SK-N-SH (cell line): ENCODE measurements around the gene CUL3. TPM values are rescaled to one million over a fixed set of nuclear protein-coding genes. Genes with fewer than 3 reads are reported as not detected.

Experiments
- CTCF ChIA-PET: fragments of 300-600, 350-600 bp; formaldehyde crosslinking; extraction: SDS; loops from one replicate; lab custom pipeline; 2021; lab: Yijun Ruan, JAX
- POLR2A ChIA-PET: fragments of 350-600 bp; sonication (Branson Sonifier 250); formaldehyde crosslinking; extraction: SDS; loops from one replicate; lab custom pipeline; 2020; ENCODE audit warnings: antibody characterized with exemption, inconsistent platforms; lab: Yijun Ruan, JAX
- DNase-seq: peaks from one replicate; pipeline ENCODE4 v3.0.0; 2012
- H2AFZ ChIP-seq: fragments of 200-600 bp; sonication (generic); 2 replicates; pipeline ENCODE4 v1.8.1; 2016; ENCODE audit warnings: antibody characterized with exemption, mild to moderate bottlenecking, low read depth
- H3F3A ChIP-seq: fragments of 200-600 bp; sonication (generic); replicated peaks from 2 replicates; pipeline ENCODE3; 2016; ENCODE audit warnings: antibody characterized with exemption, mild to moderate bottlenecking; ENCODE audit not compliant: insufficient read depth
- H3K27ac ChIP-seq, 2 experiments: fragments of 200-500 bp in 1 of 2; fragments of 200-600 bp in 1 of 2; sonication (Bioruptor generic) in 1 of 2; sonication (generic), shearing (Covaris generic) in 1 of 2; 2 replicates each; pipeline versions ENCODE4 v1.5.1 to v1.6.1; 2014 to 2016; ENCODE audit warnings: low read depth in 2 of 2, inconsistent platforms in 1 of 2, low read length in 1 of 2, mild to moderate bottlenecking in 1 of 2, mixed read lengths in 1 of 2
- H3K27me3 ChIP-seq: fragments of 200-600 bp; sonication (generic), shearing (Covaris generic); 2 replicates; pipeline ENCODE4 v1.6.1; 2016; ENCODE audit warnings: mixed run types; ENCODE audit not compliant: insufficient read depth
- H3K36me3 ChIP-seq, 2 experiments: fragments of 200-500 bp in 1 of 2; fragments of 200-600 bp in 1 of 2; sonication (Bioruptor generic) in 1 of 2; sonication (generic) in 1 of 2; replicated peaks in 1 of 2; 2 replicates each; pipeline versions ENCODE3 to v1.5.1; 2014 to 2016; ENCODE audit warnings: low read length in 1 of 2, mild to moderate bottlenecking in 1 of 2; ENCODE audit not compliant: insufficient read depth in 2 of 2, control insufficient read depth in 1 of 2
- H3K4me1 ChIP-seq, 2 experiments: fragments of 200-500 bp in 1 of 2; fragments of 200-600 bp in 1 of 2; sonication (Bioruptor generic) in 1 of 2; sonication (generic), shearing (Covaris generic) in 1 of 2; 2 replicates each; pipeline versions ENCODE4 v1.5.1 to v1.6.1; 2014 to 2016; ENCODE audit warnings: low read depth in 1 of 2, low read length in 1 of 2, mixed run types in 1 of 2; ENCODE audit not compliant: insufficient read depth in 2 of 2, control insufficient read depth in 1 of 2
- H3K4me2 ChIP-seq: fragments of 200-600 bp; sonication (generic), shearing (Covaris generic); 2 replicates; pipeline ENCODE4 v1.6.1; 2017; ENCODE audit warnings: mixed run types
- H3K4me3 ChIP-seq, 2 experiments: fragments of 200-500 bp in 1 of 2; fragments of 200-600 bp in 1 of 2; sonication (Bioruptor generic) in 1 of 2; sonication (generic), shearing (Covaris generic) in 1 of 2; 2 replicates each; pipeline versions ENCODE4 v1.5.1 to v1.8.1; 2014 to 2016; ENCODE audit warnings: low read depth in 2 of 2, inconsistent platforms in 1 of 2, low read length in 1 of 2, mild to moderate bottlenecking in 1 of 2, mixed read lengths in 1 of 2, moderate library complexity in 1 of 2
- H3K79me2 ChIP-seq: fragments of 200-600 bp; sonication (generic); 2 replicates; pipeline ENCODE4 v1.8.1; 2017; ENCODE audit warnings: mild to moderate bottlenecking; ENCODE audit not compliant: insufficient read depth
- H3K9ac ChIP-seq: fragments of 200-600 bp; sonication (generic); 2 replicates; pipeline ENCODE4 v1.6.1; 2017; ENCODE audit warnings: mixed run types
- H3K9me2 ChIP-seq: fragments of 200-600 bp; sonication (generic); 2 replicates; pipeline ENCODE4 v1.6.1; 2017; ENCODE audit warnings: mixed run types
- H3K9me3 ChIP-seq: fragments of 200-600 bp; sonication (generic); 2 replicates; pipeline ENCODE4 v1.6.1; 2017; ENCODE audit warnings: mixed run types, mild to moderate bottlenecking, moderate library complexity
- H4K20me1 ChIP-seq: fragments of 200-600 bp; sonication (generic); 2 replicates; pipeline ENCODE4 v1.6.1; 2017; ENCODE audit warnings: mild to moderate bottlenecking, mixed run types; ENCODE audit not compliant: insufficient read depth
- CTCF ChIP-seq: fragments of 200-600 bp; sonication (generic); IDR thresholded peaks from 2 replicates; pipeline ENCODE4 v1.6.1; 2017; ENCODE audit warnings: antibody characterized with exemption, mild to moderate bottlenecking, moderate library complexity
- ELF1 ChIP-seq: IDR thresholded peaks from 2 replicates; pipeline ENCODE4 v1.4.0; 2012
- EZH2phosphoT487 ChIP-seq: fragments of 200-600 bp; sonication (generic); IDR thresholded peaks from 2 replicates; pipeline ENCODE4 v1.6.1; 2017; ENCODE audit warnings: low read depth, mixed run types, mild to moderate bottlenecking, antibody characterized with exemption, moderate library complexity, borderline replicate concordance
- FOSL2 ChIP-seq: IDR thresholded peaks from 2 replicates; pipeline ENCODE4 v1.4.0; 2012; ENCODE audit warnings: low read depth, mild to moderate bottlenecking, moderate library complexity, borderline replicate concordance
- JUND ChIP-seq: IDR thresholded peaks from 2 replicates; pipeline ENCODE4 v1.4.0; 2012
- MAX ChIP-seq: IDR thresholded peaks from 2 replicates; pipeline ENCODE4 v1.4.0; 2012; ENCODE audit warnings: low read depth
- MEF2A ChIP-seq: IDR thresholded peaks from 2 replicates; pipeline ENCODE4 v1.4.0; 2012; ENCODE audit warnings: low read depth, borderline replicate concordance
- MXI1 ChIP-seq: IDR thresholded peaks from 2 replicates; pipeline ENCODE4 v1.6.1; 2012; ENCODE audit warnings: mild to moderate bottlenecking, low read depth, low read length, improper control_type of control experiment
- NFIC ChIP-seq: IDR thresholded peaks from 2 replicates; pipeline ENCODE4 v1.4.0; 2012; ENCODE audit warnings: borderline replicate concordance
- NRF1 ChIP-seq: IDR thresholded peaks from 2 replicates; pipeline ENCODE4 v1.6.1; 2012; ENCODE audit warnings: low read depth, mild to moderate bottlenecking, low read length
- PBX3 ChIP-seq: IDR thresholded peaks from 2 replicates; pipeline ENCODE4; 2012
- POLR2AphosphoS5 ChIP-seq: IDR thresholded peaks from 2 replicates; pipeline ENCODE4 v1.6.1; 2012; ENCODE audit warnings: low read depth, low read length
- SIN3A ChIP-seq: IDR thresholded peaks from 2 replicates; pipeline ENCODE4 v1.6.1; 2012; ENCODE audit warnings: low read depth, mild to moderate bottlenecking, low read length, moderate library complexity, borderline replicate concordance
- SMC3 ChIP-seq: IDR thresholded peaks from 2 replicates; pipeline ENCODE4 v1.6.1; 2012; ENCODE audit warnings: low read depth, low read length, improper control_type of control experiment
- TAF1 ChIP-seq: IDR thresholded peaks from 2 replicates; pipeline ENCODE4 v1.6.1; 2012; ENCODE audit warnings: low read depth, mild to moderate bottlenecking, low read length, moderate library complexity, borderline replicate concordance
- TCF12 ChIP-seq: IDR thresholded peaks from 2 replicates; pipeline ENCODE4 v1.4.0; 2012
- USF1 ChIP-seq: IDR thresholded peaks from 2 replicates; pipeline ENCODE4 v1.4.0; 2012; ENCODE audit warnings: low read depth, borderline replicate concordance
- USF2 ChIP-seq: fragments of 150-350 bp; IDR thresholded peaks from 2 replicates; pipeline ENCODE4 v1.6.1; 2017; ENCODE audit warnings: antibody characterized with exemption, low read length, low read depth, borderline replicate concordance
- YY1 ChIP-seq: IDR thresholded peaks from 2 replicates; pipeline ENCODE4 v1.4.0; 2012; ENCODE audit warnings: low read depth, mild to moderate bottlenecking
- WGBS: methylation state at CpG from one replicate; pipeline ENCODE4 v1.1.6; 2017; ENCODE audit warnings: low lambda C conversion rate; 5-methylcytosine and 5-hydroxymethylcytosine counted together
- polyA plus RNA-seq, 3 experiments: library from polyadenylated mRNA; depleted of rRNA; stranded (reverse); fragments of >200 nt; gene quantifications; 2 replicates each; pipeline ENCODE4 v1.2.3, GENCODE V29; 2012

Gene CUL3
- polyA plus RNA-seq, 1 of the 3 experiments (the other 2 are of a cell fraction), result 17.3 TPM

- peaks cover 98% of the 10 kb centered on the region for H3K79me2 ChIP-seq
- DNase-seq, result no peak
- H3K4me3 ChIP-seq, result no peak overlapping the region
- peaks cover 27% of the 10 kb centered on the region for H3F3A ChIP-seq
- no peaks in the 10 kb centered on the region for H3K27me3 ChIP-seq
- peaks cover 3 to 21% of the 10 kb centered on the region in 2 experiments; a peak in 3 of 4 replicates for H3K4me1 ChIP-seq
- H3K9ac ChIP-seq, result no peak overlapping the region
- CTCF ChIA-PET, result no interaction called here
- no peak overlapping the region for H2AFZ ChIP-seq
- no peaks in the 10 kb centered on the region for H3K9me3 ChIP-seq
- WGBS, result 95% methylated on average over 4 of the region's 4 CpGs
- POLR2A ChIA-PET, result no interaction called here
- H3K36me3 ChIP-seq, result peaks cover 0 to 19% of the 10 kb centered on the region in 2 experiments
- peak overlapping the region in 1 of 2 experiments; percentile 39; a peak in 3 of 4 replicates for H3K27ac ChIP-seq
- TF ChIP-seq NRF1, result no peak
- peak; percentile 35; the same call in 1 of the 2 replicates for TF ChIP-seq NFIC
- TF ChIP-seq CTCF, result no peak
- TF ChIP-seq MXI1, result no peak
- no peak for TF ChIP-seq PBX3
- no peak for TF ChIP-seq EZH2phosphoT487
- TF ChIP-seq POLR2AphosphoS5, result no peak
- TF ChIP-seq USF2, result no peak
- peak; percentile 27; the same call in 1 of the 2 replicates for TF ChIP-seq JUND
- TF ChIP-seq FOSL2, result peak; percentile 49; the same call in 1 of the 2 replicates
- H3K4me2 ChIP-seq, result no peak overlapping the region
- H3K9me2 ChIP-seq, result no peaks in the 10 kb centered on the region
- H4K20me1 ChIP-seq, result peaks cover 49% of the 10 kb centered on the region
Observed at GRCh38 chr2:224518806-224519580, 66.2 kb downstream of the CUL3 start.

GRCh38 chr2:224517963-224518362, 67.2 kb downstream of the CUL3 start:
- H3F3A ChIP-seq, result peaks cover 24% of the 10 kb centered on the region
- H3K9me3 ChIP-seq, result no peaks in the 10 kb centered on the region
- H3K79me2 ChIP-seq, result peaks cover 97% of the 10 kb centered on the region
- no peak for DNase-seq
- H3K36me3 ChIP-seq, result peaks cover 7 to 19% of the 10 kb centered on the region in 2 experiments
- H4K20me1 ChIP-seq, result peaks cover 41% of the 10 kb centered on the region
- H3K4me3 ChIP-seq, result no peak overlapping the region
- H3K4me1 ChIP-seq, result peaks cover 3 to 21% of the 10 kb centered on the region in 2 experiments; a peak in 3 of 4 replicates
- ChIA-PET CTCF (interaction anchor here (0.9 kb wide), 1 partner anchor 72 kb away, joined by 3 read pairs; no protein-coding TSS in a partner anchor), POLR2A (no interaction called here)
- peak overlapping the region in 1 of 2 experiments; percentile 39; a peak in 2 of 4 replicates for H3K27ac ChIP-seq
- H3K4me2 ChIP-seq, result no peak overlapping the region
- no peaks in the 10 kb centered on the region for H3K27me3 ChIP-seq
- no peak overlapping the region for H2AFZ ChIP-seq
- no peaks in the 10 kb centered on the region for H3K9me2 ChIP-seq
- H3K9ac ChIP-seq, result no peak overlapping the region
- no peak for TF ChIP-seq ELF1
- TF ChIP-seq NRF1, result no peak
- no peak for TF ChIP-seq EZH2phosphoT487
- no peak for TF ChIP-seq TCF12
- no peak for TF ChIP-seq NFIC
- TF ChIP-seq JUND, result no peak
- no peak for TF ChIP-seq SMC3
- no peak for TF ChIP-seq MAX
- no peak for TF ChIP-seq CTCF
- TF ChIP-seq YY1, result no peak
- no peak for TF ChIP-seq FOSL2
- no peak for TF ChIP-seq USF1
- TF ChIP-seq SIN3A, result no peak
- no peak for TF ChIP-seq TAF1
- no peak for TF ChIP-seq MEF2A
- 95% methylated on average over 2 of the region's 2 CpGs for WGBS
